GM12878 (cell line): ENCODE data around the gene RSAD2. TPM values are rescaled to one million over a fixed set of nuclear protein-coding genes. Genes with fewer than 3 reads are reported as not detected.

Experiments
- ATAC-seq: fragments of 200-7000 bp; cut with Tn5 transposase; 3 replicates; pipeline ENCODE4 v1.9.1; 2020; ENCODE audit warnings: mild to moderate bottlenecking, moderate library complexity
- BruUV-seq: library from RNA; stranded (reverse); fragments of 400-500 nt; replicated peaks from 2 replicates; lab custom pipeline; 2021; lab: Mats Ljungman, UMichigan
- CTCF ChIA-PET: fragments of 300-600 bp; sonication (Branson Sonifier 250); formaldehyde crosslinking; extraction: SDS; loops from one replicate; lab custom pipeline; 2021; ENCODE audit warnings: inconsistent platforms; lab: Yijun Ruan, JAX
- POLR2A ChIA-PET: fragments of 350-600 bp; formaldehyde crosslinking; extraction: SDS; loops from one replicate; lab custom pipeline; 2021; ENCODE audit warnings: inconsistent platforms; lab: Charles Lee
- RAD21 ChIA-PET: fragments of 300-600 bp; sonication (Branson Sonifier 250); formaldehyde crosslinking; loops from one replicate; lab custom pipeline; 2023; ENCODE audit warnings: antibody characterized with exemption; ENCODE audit not compliant: unreplicated experiment; lab: Charles Lee
- SMC1A ChIA-PET: fragments of 300-600 bp; sonication (Branson Sonifier 250); formaldehyde crosslinking; loops from one replicate; lab custom pipeline; 2023; ENCODE audit not compliant: unreplicated experiment, uncharacterized antibody; lab: Charles Lee
- DNase-seq: peaks from one replicate; pipeline ENCODE4 v3.0.0-alpha.2; 2011; ENCODE audit warnings: low read depth, low spot score
- FAIRE-seq: peaks from 3 replicates; lab custom pipeline; 2011; peaks lifted over from hg19 to GRCh38; lab: Jason Lieb, UNC
- H2AFZ ChIP-seq: 2 replicates; pipeline ENCODE4 v1.6.0; 2011; ENCODE audit warnings: low read depth, low read length, control low read depth; ENCODE audit not compliant: control insufficient read depth
- H3K27ac ChIP-seq: 2 replicates; pipeline ENCODE4 v1.5.1; 2011; ENCODE audit warnings: control low read depth; ENCODE audit not compliant: control insufficient read depth, insufficient read depth
- H3K27me3 ChIP-seq, 2 experiments: replicated peaks in 1 of 2; 2 replicates each; pipeline versions ENCODE4 v1.6.0 to v1.6.1; 2011; ENCODE audit warnings: low read length in 1 of 2; ENCODE audit not compliant: control insufficient read depth in 2 of 2, insufficient read depth in 2 of 2
- H3K36me3 ChIP-seq, 2 experiments: 2 replicates each; pipeline ENCODE4 v1.5.1; 2011; ENCODE audit warnings: low read length in 1 of 2; ENCODE audit not compliant: control insufficient read depth in 2 of 2, insufficient read depth in 2 of 2
- H3K4me1 ChIP-seq: 2 replicates; pipeline ENCODE4 v1.6.1; 2011; ENCODE audit warnings: mild to moderate bottlenecking, low read length, moderate library complexity, mixed read lengths; ENCODE audit not compliant: control insufficient read depth, insufficient read depth
- H3K4me2 ChIP-seq: 2 replicates; pipeline ENCODE4 v1.6.0; 2011; ENCODE audit warnings: control low read depth; ENCODE audit not compliant: control insufficient read depth, insufficient read depth
- H3K4me3 ChIP-seq: fragments of 200-600 bp; sonication (generic); 2 replicates; pipeline ENCODE4 v1.5.1; 2016
- H3K79me2 ChIP-seq: 2 replicates; pipeline ENCODE4 v1.6.0; 2011; ENCODE audit warnings: low read length; ENCODE audit not compliant: control insufficient read depth, insufficient read depth
- H3K9ac ChIP-seq: 2 replicates; pipeline ENCODE4 v1.8.0; 2011; ENCODE audit warnings: low read length, control low read depth, mixed read lengths; ENCODE audit not compliant: control insufficient read depth, insufficient read depth
- H3K9me3 ChIP-seq: replicated peaks from 3 replicates; pipeline ENCODE4 v1.5.1; 2011; ENCODE audit warnings: mild to moderate bottlenecking, low read length; ENCODE audit not compliant: control insufficient read depth, insufficient read depth
- H4K20me1 ChIP-seq: 2 replicates; pipeline ENCODE4 v1.6.0; 2011; ENCODE audit not compliant: control insufficient read depth, insufficient read depth
- BMI1 ChIP-seq: fragments of 450-650 bp; IDR thresholded peaks from 2 replicates; pipeline ENCODE4 v1.6.1; 2016; ENCODE audit warnings: mild to moderate bottlenecking, moderate library complexity, borderline replicate concordance
- EP300 ChIP-seq, 2 experiments: fragments of 150-350 bp in 1 of 2; IDR thresholded peaks; 2 replicates each; pipeline ENCODE4 v1.6.1; 2011 to 2012; ENCODE audit warnings: low read depth in 2 of 2, low read length in 2 of 2, borderline replicate concordance in 1 of 2, improper control_type of control experiment in 1 of 2, inconsistent platforms in 1 of 2; ENCODE audit not compliant: control insufficient read depth in 1 of 2
- ETV6 ChIP-seq, 2 experiments: fragments of 450-650 bp in 1 of 2; IDR thresholded peaks in 1 of 2; conservative IDR thresholded peaks in 1 of 2; 2 replicates each; pipeline ENCODE4 v1.6.1; 2014; ENCODE audit warnings: antibody characterized with exemption in 1 of 2, borderline replicate concordance in 1 of 2, low read depth in 1 of 2, mild to moderate bottlenecking in 1 of 2, moderate library complexity in 1 of 2
- PAX5 ChIP-seq: IDR thresholded peaks from 2 replicates; pipeline ENCODE4 v1.6.1; 2011; ENCODE audit warnings: low read depth, low read length, borderline replicate concordance
- RAD21 ChIP-seq: IDR thresholded peaks from 2 replicates; pipeline ENCODE4 v1.6.1; 2011; ENCODE audit warnings: mild to moderate bottlenecking, low read depth, low read length, moderate library complexity; ENCODE audit not compliant: insufficient read depth
- SMC3 ChIP-seq: IDR thresholded peaks from 2 replicates; pipeline ENCODE4 v1.6.1; 2011; ENCODE audit warnings: low read length, improper control_type of control experiment, borderline replicate concordance
- YBX1 ChIP-seq: fragments of 450-650 bp; IDR thresholded peaks from 2 replicates; pipeline ENCODE4 v1.6.1; 2016; ENCODE audit warnings: antibody characterized with exemption
- ZNF384 ChIP-seq: IDR thresholded peaks from 2 replicates; pipeline ENCODE4 v1.6.1; 2012; ENCODE audit warnings: low read depth, mild to moderate bottlenecking, low read length, improper control_type of control experiment, borderline replicate concordance
- WGBS: methylation state at CpG from one replicate; pipeline ENCODE4 v1.1.6; 2016; ENCODE audit warnings: low lambda C conversion rate; ENCODE audit not compliant: insufficient replicate concordance, insufficient coverage; ENCODE audit errors: missing lambda C conversion rate; 5-methylcytosine and 5-hydroxymethylcytosine counted together
- in situ Hi-C: fragments of 300-500 bp; cut with MboI; formaldehyde crosslinking; loops from 9 replicates; pipeline ENCODE4 v1.14.3; 2018; ENCODE audit warnings: mixed read lengths
- intact Hi-C: fragments of 100-400 bp; cut with micrococcal nuclease; formaldehyde crosslinking; loops from one replicate; pipeline ENCODE4 v1.14.2; 2022; ENCODE audit not compliant: unreplicated experiment
- polyA plus RNA-seq, 11 experiments: library from polyadenylated mRNA; depleted of rRNA in 4 of 11; unstranded in 6 of 11; stranded (reverse) in 5 of 11; fragments of >200 nt; fragmentation: Nextera tagmentation in 4 of 11; fragmentation: Illumina TruSeq in 1 of 11; extraction: Ambion mirVana in 4 of 11; extraction: Trizol in 1 of 11; gene quantifications; 1 replicate in 1 of 11; 2 replicates in 10 of 11; pipeline versions ENCODE4 v1.2.1 to v1.2.3, GENCODE V29; 2011 to 2016; ENCODE audit warnings: inconsistent platforms in 2 of 11, missing spikeins in 2 of 11, low read depth in 1 of 11
- total RNA-seq, 4 experiments: library from RNA; depleted of rRNA in 3 of 4; stranded (reverse); fragments of >200 nt in 3 of 4; fragmentation: Illumina TruSeq in 1 of 4; extraction: Trizol in 1 of 4; gene quantifications; 2 replicates each; pipeline versions ENCODE4 v1.2.1 to v1.2.3, GENCODE V29; 2013 to 2021
- TF ChIP-seq, protein P1 (sequence below), 3 experiments: IDR thresholded peaks in 2 of 3; conservative IDR thresholded peaks in 1 of 3; 2 replicates each; pipeline ENCODE4 v1.5.1; 2011; ENCODE audit warnings: low read depth in 3 of 3, low read length in 3 of 3, mild to moderate bottlenecking in 3 of 3, control low read depth in 2 of 3, moderate library complexity in 2 of 3, inconsistent platforms in 1 of 3, mixed read lengths in 1 of 3; ENCODE audit not compliant: control insufficient read depth in 2 of 3, insufficient read depth in 1 of 3; ENCODE audit errors: extremely low read depth in 1 of 3

RSAD2 gene
- total and polyA plus RNA-seq, 10 of the 15 experiments (the other 5 are each of a cell fraction or from before 2014, with no cell fraction given) = 0.24 to 0.90 (median 0.69) TPM

GRCh38 chr2:6922201-6922656 is 44.7 kb downstream of the RSAD2 start:
- ATAC-seq (peak; percentile 23; the same call in 2 of the 3 replicates), DNase-seq (no peak), FAIRE-seq (no peak)
- intact Hi-C loops (no loop called here), in situ Hi-C loops (no loop called here)
- 0 out of 2 replicates have a peak, but pooled peaks cover 5% of the 10 kb centered on the region for H3K4me1 ChIP-seq
- no peaks in the 10 kb centered on the region for H4K20me1 ChIP-seq
- ChIA-PET RAD21 (interaction anchor here (0.8 to 3.9 kb wide), 3 partner anchors 25 to 89 kb away, joined by 3 to 19 read pairs (median 3); no protein-coding TSS in a partner anchor), CTCF (interaction anchor here (0.6 to 1.3 kb wide), 6 partner anchors 10 to 122 kb away, joined by 3 to 5 read pairs (median 3); no protein-coding TSS in a partner anchor), POLR2A (interaction anchor here (0.6 to 0.8 kb wide), 2 partner anchors 43 to 94 kb away, joined by 3 to 7 read pairs; no protein-coding TSS in a partner anchor), SMC1A (interaction anchor here (0.6 to 1.2 kb wide), 2 partner anchors 92 to 105 kb away, joined by 3 read pairs; no protein-coding TSS in a partner anchor)
- no peaks in the 10 kb centered on the region for H3K79me2 ChIP-seq
- H3K4me3 ChIP-seq = no peak overlapping the region
- no peak overlapping the region for H3K4me2 ChIP-seq
- no peaks in the 10 kb centered on the region; the same call in 2 of the 3 replicates for H3K9me3 ChIP-seq
- no peak overlapping the region for H3K9ac ChIP-seq
- no peaks in the 10 kb centered on the region for H3K27me3 ChIP-seq
- H2AFZ ChIP-seq = no peak overlapping the region
- 39% methylated on average over 8 of the region's 8 CpGs for WGBS
- no peaks in the 10 kb centered on the region for H3K36me3 ChIP-seq
- H3K27ac ChIP-seq = no peak overlapping the region
- no peak for TF ChIP-seq YBX1
- TF ChIP-seq ZNF384 = 0 out of 2 replicates have a peak, but pooled peaks have one; percentile 14
- TF ChIP-seq, protein P1, sequence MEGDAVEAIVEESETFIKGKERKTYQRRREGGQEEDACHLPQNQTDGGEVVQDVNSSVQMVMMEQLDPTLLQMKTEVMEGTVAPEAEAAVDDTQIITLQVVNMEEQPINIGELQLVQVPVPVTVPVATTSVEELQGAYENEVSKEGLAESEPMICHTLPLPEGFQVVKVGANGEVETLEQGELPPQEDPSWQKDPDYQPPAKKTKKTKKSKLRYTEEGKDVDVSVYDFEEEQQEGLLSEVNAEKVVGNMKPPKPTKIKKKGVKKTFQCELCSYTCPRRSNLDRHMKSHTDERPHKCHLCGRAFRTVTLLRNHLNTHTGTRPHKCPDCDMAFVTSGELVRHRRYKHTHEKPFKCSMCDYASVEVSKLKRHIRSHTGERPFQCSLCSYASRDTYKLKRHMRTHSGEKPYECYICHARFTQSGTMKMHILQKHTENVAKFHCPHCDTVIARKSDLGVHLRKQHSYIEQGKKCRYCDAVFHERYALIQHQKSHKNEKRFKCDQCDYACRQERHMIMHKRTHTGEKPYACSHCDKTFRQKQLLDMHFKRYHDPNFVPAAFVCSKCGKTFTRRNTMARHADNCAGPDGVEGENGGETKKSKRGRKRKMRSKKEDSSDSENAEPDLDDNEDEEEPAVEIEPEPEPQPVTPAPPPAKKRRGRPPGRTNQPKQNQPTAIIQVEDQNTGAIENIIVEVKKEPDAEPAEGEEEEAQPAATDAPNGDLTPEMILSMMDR (IDR thresholded peaks at IDR 0.05 in 2 of 3, conservative IDR thresholded peaks at IDR 0.05 in 1 of 3; ENCODE audit: control insufficient read depth in 2 of 3, extremely low read depth in 1 of 3, insufficient read depth in 1 of 3, low read depth in 3 of 3, low read length in 3 of 3) = peak in 2 of 3 experiments; percentile 22 to 25; a peak in 3 of 6 replicates
- TF ChIP-seq BMI1 = no peak
- no peak for TF ChIP-seq ETV6 (conservative IDR thresholded peaks at IDR 0.05 in 1 of 2, IDR thresholded peaks at IDR 0.05 in 1 of 2; ENCODE audit: borderline replicate concordance in 1 of 2, low read depth in 1 of 2)
- TF ChIP-seq RAD21 = 0 out of 2 replicates have a peak, but pooled peaks have one; percentile 26
- peak; percentile 18; the same call in 1 of the 2 replicates for TF ChIP-seq SMC3
- no peak for TF ChIP-seq EP300 (IDR thresholded peaks at IDR 0.05; ENCODE audit: borderline replicate concordance in 1 of 2, control insufficient read depth in 1 of 2, low read depth in 2 of 2, low read length in 2 of 2)
- peak; percentile 53; the same call in 1 of the 2 replicates for TF ChIP-seq PAX5
- BruUV-seq = no TSS peak
